ENCODE data around the gene CLSTN2.

CLSTN2 gene

GRCh38 chr3:140122183-140122582 is 187.2 kb downstream of the CLSTN2 start:
- no peak for DNase-seq (ENCODE audit: low read depth, low spot score)
- no peak overlapping the region for H3K4me3 ChIP-seq (ENCODE audit: low read length)

- no peak overlapping the region for H3K4me3 ChIP-seq (ENCODE audit: low read length)
- DNase-seq (ENCODE audit: low read depth, low spot score), result no peak
These were observed 193.2 kb downstream of the CLSTN2 start for GRCh38 chr3:140128217-140128616.

DNA sequence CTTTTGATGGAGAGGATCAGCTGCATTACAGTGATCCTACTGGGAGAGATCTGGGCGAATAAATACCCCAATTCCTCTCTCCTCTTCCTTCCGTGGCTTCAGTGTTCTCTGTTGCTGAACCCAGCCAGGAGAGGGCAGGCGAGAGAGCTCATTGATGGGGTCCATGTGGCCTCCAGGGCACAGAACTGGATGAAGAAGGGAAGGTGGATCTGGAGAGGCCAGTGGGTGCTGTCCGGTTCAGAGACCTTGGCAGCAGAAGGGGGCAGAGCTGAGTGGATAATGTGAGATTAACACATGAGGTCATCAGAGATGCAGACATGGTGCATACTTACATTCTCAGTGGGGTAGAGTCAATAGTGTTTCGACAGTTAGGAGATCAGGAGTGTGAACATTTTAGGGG is 193.6 kb downstream of the CLSTN2 start:
- peak; percentile 4 for DNase-seq (ENCODE audit: low read depth, low spot score)
- no peak overlapping the region for H3K4me3 ChIP-seq (ENCODE audit: low read length)

DNA sequence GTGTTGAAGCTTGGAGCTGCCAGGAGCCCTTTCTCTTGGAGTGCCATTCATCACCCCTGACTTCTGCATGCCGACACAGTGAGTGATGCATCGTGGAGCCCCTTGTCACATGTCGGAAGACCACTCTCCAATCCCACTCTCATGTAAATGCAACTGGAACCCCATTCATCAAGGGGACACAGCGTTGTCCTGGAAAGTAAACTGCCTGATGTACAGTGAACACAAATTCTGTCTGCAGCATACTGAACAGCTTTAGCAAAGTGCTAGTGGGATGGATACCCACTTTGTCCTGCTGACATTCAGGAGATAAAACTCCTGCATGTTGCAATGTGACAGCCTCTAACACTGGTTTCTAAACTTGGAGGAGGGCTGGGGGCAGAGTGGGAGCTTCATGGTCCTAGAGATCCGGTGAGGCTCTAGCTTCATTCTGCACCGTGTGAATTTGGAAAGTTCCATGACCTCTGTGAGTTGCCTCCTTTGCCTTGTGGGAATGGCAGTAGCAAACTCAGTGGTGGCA is 194.8 kb downstream of the CLSTN2 start:
- DNase-seq (ENCODE audit: low read depth, low spot score), result no peak
- no peak overlapping the region for H3K4me3 ChIP-seq (ENCODE audit: low read length)

GRCh38 chr3:140131895-140132294 is 196.9 kb downstream of the CLSTN2 start:
- no peak overlapping the region for H3K4me3 ChIP-seq (ENCODE audit: low read length)
- DNase-seq (ENCODE audit: low read depth, low spot score), result no peak

DNA sequence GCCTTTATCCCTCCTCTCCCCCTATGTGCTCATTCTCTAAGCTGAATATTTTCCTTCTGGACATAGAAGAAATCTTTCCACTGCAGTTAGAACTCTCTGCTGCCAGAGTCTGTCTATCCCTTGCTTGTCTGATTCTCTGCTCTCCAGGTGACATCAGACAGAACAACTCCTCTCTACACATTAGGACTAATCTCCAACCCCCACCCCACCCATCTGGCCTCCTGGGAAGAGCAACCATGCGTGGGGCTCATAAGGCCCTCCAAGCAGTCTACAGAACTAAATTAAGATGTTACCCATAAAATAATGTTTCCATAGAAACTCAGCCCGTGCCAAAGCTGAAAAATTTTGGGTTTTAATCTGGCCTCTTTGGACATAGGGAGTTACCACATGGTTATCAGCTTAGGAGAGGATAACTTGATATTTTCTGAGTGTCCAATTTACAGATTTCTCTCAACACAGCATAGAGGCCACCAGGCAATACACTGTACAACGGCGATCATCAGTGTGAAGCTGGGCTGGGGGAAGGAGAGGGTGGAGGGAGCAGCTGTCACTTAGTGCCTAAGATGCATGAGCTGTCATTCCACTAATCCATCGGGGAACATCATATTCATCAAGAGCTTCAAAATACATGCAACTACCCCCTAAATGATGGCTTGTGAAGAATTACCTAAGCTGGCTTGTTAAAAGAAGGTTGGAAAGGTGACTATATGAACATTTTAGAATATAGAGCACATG is 199.4 kb downstream of the CLSTN2 start:
- no peak for DNase-seq (ENCODE audit: low read depth, low spot score)
- no peak overlapping the region for H3K4me3 ChIP-seq (ENCODE audit: low read length)

DNA sequence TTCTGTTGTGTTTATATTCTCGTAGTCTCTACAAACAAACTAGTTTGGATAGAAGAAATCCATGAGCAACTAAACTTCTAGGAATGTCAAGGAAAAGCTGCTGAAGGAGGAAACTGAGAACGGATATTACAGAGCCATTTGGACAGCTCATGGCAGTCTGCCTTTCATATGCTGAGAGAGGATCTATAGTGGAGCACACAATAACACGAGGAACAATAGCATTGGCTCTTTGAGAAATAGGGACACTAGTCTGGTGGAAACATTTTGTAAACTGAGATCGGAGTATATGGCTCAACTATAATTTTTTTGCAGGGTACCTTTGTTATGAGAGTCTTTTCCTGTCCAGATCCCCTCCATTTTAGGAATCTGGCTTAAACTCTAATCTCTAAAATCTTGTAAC is 200.5 kb downstream of the CLSTN2 start:
- no peak for DNase-seq (ENCODE audit: low read depth, low spot score)
- no peak overlapping the region for H3K4me3 ChIP-seq (ENCODE audit: low read length)

DNA sequence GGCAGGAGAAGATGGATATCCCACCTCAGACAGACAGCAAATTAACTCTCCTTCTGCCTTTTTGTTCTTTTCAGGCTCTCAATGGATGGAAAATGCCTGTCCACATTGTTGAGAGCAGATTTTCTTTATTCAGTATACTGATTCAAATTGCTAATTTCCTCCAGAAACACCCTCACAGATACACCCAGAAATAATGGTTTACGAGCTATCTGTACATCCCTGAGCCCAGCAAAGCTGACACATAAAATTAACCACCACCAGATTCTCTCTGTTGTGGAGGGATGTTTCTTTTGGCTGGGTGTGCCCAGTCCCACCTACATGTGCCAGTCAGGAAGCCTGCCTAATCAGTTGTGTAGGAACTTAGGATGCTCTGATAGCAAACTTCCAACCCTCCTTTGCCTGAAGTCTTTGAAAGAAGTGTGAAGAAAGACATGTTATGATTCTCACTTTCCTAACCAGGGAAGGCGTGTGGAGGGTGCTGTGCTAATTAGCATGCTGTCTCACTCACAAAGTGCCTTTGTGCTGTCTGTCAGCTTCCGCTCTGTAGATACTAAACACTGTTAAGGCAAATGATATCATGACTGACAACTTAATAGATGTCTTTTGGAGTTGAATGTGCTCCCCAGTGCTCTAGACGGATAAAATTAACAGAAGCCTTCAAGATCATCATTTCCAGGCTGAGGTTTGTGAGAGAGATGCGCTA is 208.5 kb downstream of the CLSTN2 start:
- DNase-seq (ENCODE audit: low read depth, low spot score), result no peak
- H3K4me3 ChIP-seq (ENCODE audit: low read length), result no peak overlapping the region

DNA sequence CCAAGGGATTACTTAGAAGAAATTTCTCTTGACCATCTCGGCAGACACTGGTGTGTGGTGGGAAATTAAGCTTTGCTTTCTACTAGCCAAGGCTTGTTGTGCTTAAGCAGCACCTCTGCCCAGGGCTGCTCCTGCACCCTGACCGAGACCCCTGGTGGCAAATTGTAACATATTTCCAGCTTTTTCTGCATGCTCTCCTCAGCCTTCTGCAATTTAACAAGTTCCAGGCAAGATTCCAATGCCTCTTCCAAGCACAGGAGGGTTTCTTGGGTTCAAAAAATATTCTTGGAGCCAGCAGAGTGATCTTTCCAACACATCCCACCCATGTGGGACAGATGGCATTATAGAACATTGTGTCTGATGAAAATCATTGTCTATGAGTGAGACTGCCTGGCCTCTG is 210.5 kb downstream of the CLSTN2 start:
- H3K4me3 ChIP-seq (ENCODE audit: low read length), result no peak overlapping the region
- DNase-seq (ENCODE audit: low read depth, low spot score), result no peak

- no peak for DNase-seq (ENCODE audit: low read depth, low spot score)
- H3K4me3 ChIP-seq (ENCODE audit: low read length), result no peak overlapping the region
These were observed 211.7 kb downstream of the CLSTN2 start for GRCh38 chr3:140146668-140147067.

GRCh38 chr3:140147965-140148490 is 213.0 kb downstream of the CLSTN2 start:
- no peak for DNase-seq (ENCODE audit: low read depth, low spot score)
- H3K4me3 ChIP-seq (ENCODE audit: low read length), result no peak overlapping the region

DNA sequence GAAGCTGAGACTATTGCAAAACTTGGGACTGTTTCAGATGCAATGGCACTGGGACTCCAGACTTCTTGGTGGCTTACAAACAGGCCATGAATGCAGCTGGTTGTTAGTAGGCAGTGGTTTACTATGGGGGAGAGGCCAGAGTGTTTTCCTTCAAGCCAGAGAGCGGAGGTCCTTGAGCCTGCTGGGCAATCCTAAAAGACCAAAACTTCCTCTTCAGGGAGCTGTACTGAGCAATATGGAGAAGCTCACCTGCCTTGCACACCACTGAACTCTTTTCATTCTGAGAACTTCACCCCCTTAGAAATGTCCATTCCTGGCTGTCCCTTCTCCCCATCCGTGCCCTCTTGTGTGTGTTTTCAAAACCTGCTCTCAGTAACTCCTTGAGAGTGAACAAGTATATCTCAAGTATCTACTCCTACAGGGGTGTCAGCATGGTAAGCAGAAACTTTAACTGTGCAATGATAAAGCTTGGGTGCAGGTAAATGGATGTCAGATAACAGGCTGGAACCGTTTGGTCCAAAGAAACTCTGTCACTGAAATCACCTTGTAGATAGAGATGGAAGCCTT is 213.9 kb downstream of the CLSTN2 start:
- H3K4me3 ChIP-seq (ENCODE audit: low read length), result no peak overlapping the region
- no peak for DNase-seq (ENCODE audit: low read depth, low spot score)

DNA sequence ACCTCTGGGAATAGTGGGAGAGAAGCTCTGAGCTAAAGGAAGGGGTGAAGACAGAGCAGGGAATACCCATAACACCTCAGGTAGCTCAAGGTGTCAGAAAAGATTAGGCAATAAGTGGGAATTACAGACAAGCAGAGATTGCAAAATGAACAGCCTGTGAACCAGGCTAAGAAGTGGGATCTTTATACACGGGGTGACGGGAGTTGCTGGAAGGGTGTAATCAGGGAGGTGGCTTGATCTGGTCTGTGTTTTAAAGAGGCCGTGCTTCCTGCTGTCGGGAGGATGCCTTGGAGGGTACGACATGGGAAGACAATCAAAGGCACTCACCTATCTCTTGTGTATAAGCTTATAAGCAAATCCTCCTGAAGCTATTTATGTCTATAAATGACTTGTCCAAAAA is 216.3 kb downstream of the CLSTN2 start:
- DNase-seq (ENCODE audit: low read depth, low spot score), result no peak
- H3K4me3 ChIP-seq (ENCODE audit: low read length), result no peak overlapping the region

DNA sequence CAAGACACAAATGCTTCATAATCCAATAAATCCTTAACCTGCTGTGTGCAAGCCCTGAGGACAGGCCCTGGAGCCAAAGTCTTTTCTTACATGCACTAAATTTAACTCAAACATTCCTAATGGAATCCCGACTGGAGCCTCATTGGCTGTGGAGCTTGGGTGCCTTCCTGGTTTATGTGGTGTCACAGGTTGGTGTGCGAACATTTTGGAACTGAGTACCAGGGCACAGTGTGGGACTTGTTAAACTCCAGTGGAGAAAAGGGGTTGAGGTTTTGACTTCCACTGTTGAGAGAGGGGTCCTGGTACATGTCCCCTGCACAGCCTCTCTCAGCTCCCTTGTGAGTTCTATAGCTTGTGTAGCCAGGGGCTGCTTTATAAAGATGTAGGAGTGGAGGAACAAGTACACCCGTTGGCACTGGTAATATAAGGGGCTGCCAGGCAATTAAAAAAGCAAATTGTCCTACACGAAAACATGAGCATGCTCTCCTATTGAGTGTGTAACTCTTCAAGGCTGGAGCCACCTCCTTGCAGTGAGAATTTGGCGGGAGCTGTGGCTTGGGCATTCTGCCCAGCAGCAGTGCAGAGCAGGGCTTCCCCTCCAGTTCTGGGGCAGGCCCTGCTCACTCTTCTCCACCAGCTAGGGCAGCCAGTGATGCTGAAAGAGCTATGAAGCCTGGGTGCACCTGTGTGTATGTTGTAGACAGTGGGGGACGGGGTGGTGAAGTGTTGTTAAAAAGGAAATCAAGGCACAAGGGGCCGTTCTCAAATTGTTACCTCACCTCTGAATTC is 218.1 kb downstream of the CLSTN2 start:
- H3K4me3 ChIP-seq (ENCODE audit: low read length), result no peak overlapping the region
- DNase-seq (ENCODE audit: low read depth, low spot score), result no peak

DNA sequence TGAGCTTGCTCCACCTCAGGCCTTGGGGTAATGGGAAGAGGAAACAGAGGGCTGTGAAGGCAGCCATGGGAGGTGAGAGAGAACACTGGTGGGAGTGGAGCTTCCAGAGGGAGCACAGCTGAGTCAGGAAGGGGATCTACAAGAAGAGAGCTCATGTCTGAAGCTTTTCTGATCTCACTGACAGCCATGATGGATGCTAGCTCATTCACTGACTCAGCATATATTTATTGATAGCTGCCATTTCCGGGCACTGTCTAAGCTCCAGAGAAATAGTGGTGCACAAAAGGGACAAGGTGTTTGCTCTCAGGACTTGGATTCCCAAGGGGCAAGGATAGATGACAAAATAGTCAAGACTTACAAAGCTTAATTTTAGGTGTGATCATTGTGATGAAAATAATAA is 218.8 kb downstream of the CLSTN2 start:
- H3K4me3 ChIP-seq (ENCODE audit: low read length), result no peak overlapping the region
- no peak for DNase-seq (ENCODE audit: low read depth, low spot score)

- no peak for DNase-seq (ENCODE audit: low read depth, low spot score)
- no peak overlapping the region for H3K4me3 ChIP-seq (ENCODE audit: low read length)
These were observed 222.2 kb downstream of the CLSTN2 start for GRCh38 chr3:140157161-140157560.

DNA sequence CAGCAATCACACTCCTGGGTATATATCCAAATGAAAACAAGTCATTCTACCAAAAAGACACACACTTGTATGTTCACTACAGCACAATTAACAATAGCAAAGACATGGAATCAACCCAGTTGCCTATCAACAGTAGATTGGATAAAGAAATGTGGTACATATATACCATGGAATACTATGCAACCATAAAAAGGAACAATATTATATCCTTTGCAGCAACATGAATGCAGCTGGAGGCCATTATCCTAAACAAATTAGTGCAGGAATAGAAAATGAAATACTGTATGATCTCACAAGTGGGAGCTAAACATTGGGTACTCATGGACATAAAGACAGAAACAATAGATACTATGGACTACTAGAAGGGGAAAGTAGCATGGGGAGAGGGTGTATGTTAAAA is 224.7 kb downstream of the CLSTN2 start:
- no peak for DNase-seq (ENCODE audit: low read depth, low spot score)
- no peak overlapping the region for H3K4me3 ChIP-seq (ENCODE audit: low read length)

GRCh38 chr3:140160553-140160952 is 225.6 kb downstream of the CLSTN2 start:
- H3K4me3 ChIP-seq (ENCODE audit: low read length), result no peak overlapping the region
- no peak for DNase-seq (ENCODE audit: low read depth, low spot score)

GRCh38 chr3:140162551-140162950 is 227.6 kb downstream of the CLSTN2 start:
- no peak for DNase-seq (ENCODE audit: low read depth, low spot score)
- no peak overlapping the region for H3K4me3 ChIP-seq (ENCODE audit: low read length)
